HepG2 (cell line): ENCODE results near the gene SIKE1. TPM values are rescaled to one million over a fixed set of nuclear protein-coding genes. Genes with fewer than 3 reads are reported as not detected.
A peak's percentile ranks its signal among the peaks of the same experiment; 100 is the strongest.

Experiments
- ATAC-seq: fragments of 200-7000 bp; cut with Tn5 transposase; 3 replicates; pipeline ENCODE4 v1.9.1; 2020; ENCODE audit warnings: mild to moderate bottlenecking, moderate library complexity
- Bru-seq: library from RNA; stranded (reverse); fragments of 400-500 nt; gene quantifications from one replicate; lab custom pipeline; 2021; lab: Mats Ljungman, UMichigan
- BruChase-seq, 2 experiments: library from RNA; stranded (reverse); fragments of 400-500 nt; gene quantifications; one replicate each; lab custom pipeline; 2021; lab: Mats Ljungman, UMichigan
- BruUV-seq: library from RNA; stranded (reverse); fragments of 400-500 nt; replicated peaks from 2 replicates; lab custom pipeline; 2021; lab: Mats Ljungman, UMichigan
- CTCF ChIA-PET: fragments of 300-600 bp; formaldehyde crosslinking; extraction: SDS; loops from one replicate; lab custom pipeline; 2021; ENCODE audit warnings: low total read pairs, inconsistent platforms, low intra/inter-chr PET ratio; lab: Yijun Ruan, JAX
- POLR2A ChIA-PET: fragments of 350-600 bp; sonication (Branson Sonifier 250); formaldehyde crosslinking; loops from one replicate; lab custom pipeline; 2020; ENCODE audit warnings: antibody characterized with exemption, inconsistent platforms; lab: Yijun Ruan, JAX
- DNase-seq: peaks from one replicate; pipeline ENCODE4 v3.0.0-alpha.2; 2015; ENCODE audit warnings: low spot score
- FAIRE-seq: peaks from 3 replicates; lab custom pipeline; 2011; peaks lifted over from hg19 to GRCh38; lab: Jason Lieb, UNC
- H2AFZ ChIP-seq: one replicate; pipeline ENCODE4 v1.6.1; 2011; ENCODE audit warnings: low read length, inconsistent platforms
- H3K27ac ChIP-seq: fragments of 300-600 bp; 3 replicates; pipeline ENCODE4 v1.8.0; 2011; ENCODE audit warnings: mixed run types, mild to moderate bottlenecking, mixed read lengths, low read length, inconsistent platforms; ENCODE audit not compliant: insufficient read depth; ENCODE audit errors: extremely low read length
- H3K27me3 ChIP-seq, 2 experiments: fragments of 200-600 bp in 1 of 2; 2 replicates in 1 of 2; 3 replicates in 1 of 2; pipeline versions ENCODE4 v1.6.0 to v1.8.0; 2011; ENCODE audit warnings: low read length in 2 of 2, mild to moderate bottlenecking in 2 of 2, moderate library complexity in 2 of 2, inconsistent platforms in 1 of 2; ENCODE audit not compliant: insufficient read depth in 2 of 2, control insufficient read depth in 1 of 2
- H3K36me3 ChIP-seq, 2 experiments: fragments of 200-600 bp in 1 of 2; replicated peaks in 1 of 2; 2 replicates in 1 of 2; 3 replicates in 1 of 2; pipeline versions ENCODE4 v1.5.1 to v1.8.0; 2011; ENCODE audit warnings: low read length in 2 of 2, inconsistent platforms in 1 of 2; ENCODE audit not compliant: insufficient read depth in 2 of 2, control insufficient read depth in 1 of 2
- H3K4me1 ChIP-seq: 2 replicates; pipeline ENCODE4 v1.5.1; 2012; ENCODE audit warnings: low read length, inconsistent platforms; ENCODE audit not compliant: insufficient read depth
- H3K4me2 ChIP-seq: 2 replicates; pipeline ENCODE4 v1.6.0; 2011; ENCODE audit warnings: low read depth, low read length, inconsistent platforms
- H3K4me3 ChIP-seq, 3 experiments: fragments of 200-600 bp in 1 of 3; sonication (generic), shearing (Covaris generic) in 1 of 3; replicated peaks in 1 of 3; 2 replicates each; pipeline ENCODE4 v1.5.1; 2011 to 2016; ENCODE audit warnings: low read length in 3 of 3, inconsistent platforms in 2 of 3, low read depth in 2 of 3, mild to moderate bottlenecking in 2 of 3, control low read depth in 1 of 3, mixed read lengths in 1 of 3; ENCODE audit not compliant: insufficient read depth in 1 of 3
- H3K79me2 ChIP-seq: one replicate; pipeline ENCODE4 v1.6.1; 2011; ENCODE audit warnings: low read length, inconsistent platforms; ENCODE audit not compliant: insufficient read depth
- H3K9ac ChIP-seq: 2 replicates; pipeline ENCODE4 v1.6.0; 2011; ENCODE audit warnings: mild to moderate bottlenecking, low read depth, low read length, inconsistent platforms; ENCODE audit not compliant: insufficient read depth
- H3K9me3 ChIP-seq: 2 replicates; pipeline ENCODE4 v1.5.1; 2012; ENCODE audit warnings: mild to moderate bottlenecking, low read length
- H4K20me1 ChIP-seq: 2 replicates; pipeline ENCODE4 v1.6.0; 2011; ENCODE audit warnings: inconsistent platforms, mild to moderate bottlenecking, low read length, moderate library complexity; ENCODE audit not compliant: insufficient read depth
- HMG20A ChIP-seq: IDR thresholded peaks from 2 replicates; pipeline ENCODE4 v1.6.1; 2016; ENCODE audit warnings: borderline replicate concordance
- MXD4 ChIP-seq: IDR thresholded peaks from 2 replicates; pipeline ENCODE4 v1.6.1; 2016; ENCODE audit warnings: mild to moderate bottlenecking, missing biosample characterization, missing genetic modification reagents
- PTBP1 ChIP-seq: fragments of 200-400 bp; formaldehyde crosslinking; IDR thresholded peaks from 2 replicates; pipeline ENCODE4 v1.6.1; 2018; ENCODE audit warnings: low read length, low read depth; ENCODE audit not compliant: poor library complexity, severe bottlenecking
- SIX4 ChIP-seq: sonication (generic); formaldehyde crosslinking; IDR thresholded peaks from 2 replicates; pipeline ENCODE4 v1.4.0; 2020; ENCODE audit warnings: missing genetic modification reagents
- ZBTB8A ChIP-seq: sonication (generic); formaldehyde crosslinking; IDR thresholded peaks from 2 replicates; pipeline ENCODE4 v1.4.0; 2020; ENCODE audit warnings: mild to moderate bottlenecking, low read depth, missing genetic modification reagents, borderline replicate concordance
- ZNF530 ChIP-seq: sonication (generic); formaldehyde crosslinking; IDR thresholded peaks from 2 replicates; pipeline ENCODE4 v1.5.0; 2020; ENCODE audit warnings: low read depth, mild to moderate bottlenecking, missing genetic modification reagents
- ZNF572 ChIP-seq: sonication (generic); formaldehyde crosslinking; IDR thresholded peaks from 2 replicates; pipeline ENCODE4 v1.5.1; 2020; ENCODE audit warnings: mild to moderate bottlenecking, missing genetic modification reagents
- ZNF780A ChIP-seq: sonication (generic); formaldehyde crosslinking; IDR thresholded peaks from 2 replicates; pipeline ENCODE4 v1.8.0; 2022; ENCODE audit warnings: mild to moderate bottlenecking, missing genetic modification reagents, moderate library complexity
- ZSCAN31 ChIP-seq: sonication (generic); formaldehyde crosslinking; IDR thresholded peaks from 2 replicates; pipeline ENCODE4 v1.5.0; 2020; ENCODE audit warnings: low read depth, mild to moderate bottlenecking, missing genetic modification reagents
- WGBS: methylation state at CpG from one replicate; pipeline ENCODE4 v1.1.6; 2017; ENCODE audit warnings: low lambda C conversion rate; 5-methylcytosine and 5-hydroxymethylcytosine counted together
- in situ Hi-C: cut with HindIII; loops from 2 replicates; pipeline ENCODE4 v1.10.0; 2017; ENCODE audit warnings: low pct_unique_long_range_greater_than_20kb; ENCODE audit not compliant: extremely low pct_ligation_motif_present
- intact Hi-C: fragments of 100-400 bp; cut with micrococcal nuclease; formaldehyde crosslinking; loops from one replicate; pipeline ENCODE4 v1.10.0; 2022; ENCODE audit not compliant: unreplicated experiment
- long read RNA-seq, 2 experiments: library from RNA in 1 of 2; library from polyadenylated mRNA in 1 of 2; stranded (forward) in 1 of 2; unstranded in 1 of 2; transcript quantifications; one replicate each; pipeline ENCODE4 v2.0.0, GENCODE V29; 2019 to 2022
- polyA minus RNA-seq, 3 experiments: library from RNA; depleted of rRNA, polyadenylated mRNA; stranded (reverse); fragments of >200 nt; gene quantifications; 2 replicates each; pipeline ENCODE4 v1.2.3, GENCODE V29; 2011; ENCODE audit warnings: low replicate concordance in 1 of 3
- polyA plus RNA-seq, 8 experiments: library from polyadenylated mRNA; depleted of rRNA in 3 of 8; stranded (reverse) in 7 of 8; unstranded in 1 of 8; fragments of >200 nt; fragmentation: Illumina TruSeq in 4 of 8; extraction: Trizol in 4 of 8; gene quantifications; 2 replicates each; pipeline versions ENCODE4 v1.2.1 to v1.2.3, GENCODE V29; 2011 to 2016; ENCODE audit warnings: low read depth in 4 of 8, missing spikeins in 1 of 8, mixed read lengths in 1 of 8; ENCODE audit not compliant: insufficient read depth in 1 of 8
- total RNA-seq, 5 experiments: library from RNA; depleted of rRNA; stranded (reverse); fragments of >200 nt; fragmentation: Illumina TruSeq; extraction: Trizol; gene quantifications; 2 replicates each; pipeline ENCODE4 v1.2.3, GENCODE V29; 2016; ENCODE audit warnings: low read depth in 1 of 5
- TF ChIP-seq, protein P1 (sequence below), 2 experiments: sonication (generic) in 1 of 2; formaldehyde crosslinking in 1 of 2; IDR thresholded peaks; 2 replicates each; pipeline versions ENCODE4 v1.6.1 to v1.9.0; 2014 to 2022; ENCODE audit warnings: antibody characterized with exemption in 1 of 2, borderline replicate concordance in 1 of 2, inconsistent platforms in 1 of 2, low read depth in 1 of 2, missing genetic modification reagents in 1 of 2

The SIKE1 gene
- total RNA-seq (2016; rRNA removed; fragmentation: Illumina TruSeq; extraction: Trizol) (58.4 and 97.5 TPM in 2 replicates), polyA plus RNA-seq (2011; rRNA removed) (33.5 and 36.5 TPM in 2 replicates), polyA minus RNA-seq (2011; rRNA and poly(A)+ RNA removed; ENCODE audit: low replicate concordance) (32.6 and 42.5 TPM in 2 replicates), Bru-seq, nascent RNA (percentile 90 among the genes with signal in this experiment), BruChase-seq, experiment 1, labeled RNA remaining after a 6-hour chase (percentile 97 among the genes with signal in this experiment), BruChase-seq, experiment 2, labeled RNA remaining after a 2-hour chase (percentile 95 among the genes with signal in this experiment)
- total RNA-seq (2016; cell fraction: cytosol; rRNA removed; fragmentation: Illumina TruSeq; extraction: Trizol; ENCODE audit: low read depth), result 19.0 and 28.0 TPM in 2 replicates
- 53.5 and 88.0 TPM in 2 replicates for total RNA-seq (2016; cell fraction: insoluble cytoplasmic fraction; rRNA removed; fragmentation: Illumina TruSeq; extraction: Trizol)
- total RNA-seq (2016; cell fraction: membrane; rRNA removed; fragmentation: Illumina TruSeq; extraction: Trizol), result 42.0 and 48.0 TPM in 2 replicates
- total RNA-seq (2016; cell fraction: nucleus; rRNA removed; fragmentation: Illumina TruSeq; extraction: Trizol), result 30.4 and 38.9 TPM in 2 replicates
- 28.5 and 33.7 TPM in 2 replicates for polyA plus RNA-seq (2011; cell fraction: cytosol; rRNA removed)
- polyA plus RNA-seq (2011; cell fraction: nucleus; rRNA removed), result 19.4 and 21.6 TPM in 2 replicates
- 33.5 and 38.3 TPM in 2 replicates for polyA plus RNA-seq (2012)
- polyA plus RNA-seq (2016; cell fraction: cytosol; fragmentation: Illumina TruSeq; extraction: Trizol; ENCODE audit: low read depth), result 21.0 and 30.9 TPM in 2 replicates
- polyA plus RNA-seq (2016; cell fraction: insoluble cytoplasmic fraction; fragmentation: Illumina TruSeq; extraction: Trizol; ENCODE audit: low read depth), result 48.0 and 55.9 TPM in 2 replicates
- 16.2 and 22.6 TPM in 2 replicates for polyA plus RNA-seq (2016; cell fraction: membrane; fragmentation: Illumina TruSeq; extraction: Trizol; ENCODE audit: low read depth)
- 30.6 and 34.2 TPM in 2 replicates for polyA plus RNA-seq (2016; cell fraction: nucleus; fragmentation: Illumina TruSeq; extraction: Trizol; ENCODE audit: insufficient read depth, low read depth)
- 32.5 and 34.0 TPM in 2 replicates for polyA minus RNA-seq (2011; cell fraction: cytosol; rRNA and poly(A)+ RNA removed)
- 44.3 and 53.9 TPM in 2 replicates for polyA minus RNA-seq (2011; cell fraction: nucleus; rRNA and poly(A)+ RNA removed)
- long read RNA-seq, experiment 1, full-length matches to known transcripts, result 32 of 35 reads
- long read RNA-seq, experiment 1, partial matches to known transcripts, result 1 of 35 reads
- long read RNA-seq, experiment 1, other reads (novel, unspliced or antisense), result 2 of 35 reads
- long read RNA-seq, experiment 2, full-length matches to known transcripts, result 10 of 31 reads
- long read RNA-seq, experiment 2, partial matches to known transcripts, result 1 of 31 reads
- long read RNA-seq, experiment 2, other reads (novel, unspliced or antisense), result 20 of 31 reads

DNA sequence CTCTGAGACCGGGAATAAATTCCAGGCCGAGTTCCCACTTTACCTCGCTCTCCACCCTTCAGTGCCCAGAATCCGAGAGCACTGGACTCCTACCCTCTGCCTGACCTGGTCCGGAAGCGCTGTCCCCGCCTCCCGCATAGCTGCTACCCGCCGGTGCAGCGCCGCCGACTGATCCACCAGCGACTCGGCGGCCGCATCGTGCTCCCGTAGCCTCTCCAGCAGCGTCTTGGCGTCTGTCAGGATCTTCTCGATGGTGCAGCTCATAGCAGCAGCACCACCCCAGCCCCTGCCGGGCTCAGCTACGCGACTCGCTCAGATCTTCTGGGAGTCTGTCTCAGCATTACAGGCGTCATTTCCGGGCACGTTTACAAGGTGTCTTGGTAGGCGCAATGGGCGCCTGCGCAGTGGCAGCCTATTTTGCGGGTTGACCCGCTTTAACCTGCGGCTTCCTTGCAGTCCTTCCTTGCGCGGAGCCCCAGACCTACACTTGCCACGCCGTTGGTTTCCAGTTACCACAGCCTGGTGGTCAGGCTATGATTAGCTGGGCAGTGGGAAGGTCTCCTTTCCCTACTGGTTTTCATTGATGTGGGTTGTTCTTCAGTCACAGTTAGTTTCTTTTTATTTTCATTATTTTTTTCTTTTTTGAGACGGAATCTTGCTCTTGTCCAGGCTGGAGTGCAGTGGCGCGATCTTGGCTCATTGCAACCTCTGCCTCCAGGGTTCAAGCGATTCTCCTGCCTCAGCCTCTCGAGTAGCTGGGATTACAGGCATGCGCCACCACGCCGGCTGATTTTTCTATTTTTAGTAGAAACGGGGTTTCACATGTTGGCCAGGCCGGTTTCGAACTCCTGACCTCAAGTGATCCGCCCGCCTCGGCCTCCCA, at the start of gene SIKE1:
SIKE1 (minus strand) TSS at position 342 of the 883 bp plus-strand sequence; CDS start at position 264, 78 bp downstream.
- ChIA-PET CTCF (no interaction called here), POLR2A (interaction anchor here (0.6 to 2.3 kb wide), 4 partner anchors 24 to 112 kb away, joined by 3 to 16 read pairs (median 8); partner anchors contain the start of genes CSDE1, DENND2C and NRAS)
- Histone ChIP-seq H3K79me2 (peaks cover 21% of the 10 kb centered on the region), H4K20me1 (no peaks in the 10 kb centered on the region), H2AFZ (peak within 1 kb of the TSS; percentile 79), H3K4me3 (peak within 1 kb of the TSS; percentile 84 to 87 (median 84)), H3K9ac (peak within 1 kb of the TSS; percentile 83), H3K27me3 (no peaks in the 10 kb centered on the region; a peak in 1 of 5 replicates), H3K4me2 (peak within 1 kb of the TSS; percentile 85), H3K9me3 (no peaks in the 10 kb centered on the region), H3K36me3 (peaks cover 4 to 18% of the 10 kb centered on the region in 2 experiments; a peak in 4 of 5 replicates), H3K27ac (peak within 1 kb of the TSS; percentile 87), H3K4me1 (peaks cover 16% of the 10 kb centered on the region)
- intact Hi-C loops, result loop anchor here (10.0 kb wide), 1 partner anchor 254 kb away; no protein-coding TSS in a partner anchor
- WGBS, result 37% methylated on average over 32 of the region's 53 CpGs
- FAIRE-seq, result peak; percentile 80
- BruUV-seq, result TSS peak; percentile 95
- DNase-seq, result peak; percentile 85
- in situ Hi-C loops, result no loop called here
- peak; percentile 98 for ATAC-seq
- TF ChIP-seq ZNF780A (CRISPR knock-in tag) (no peak), ZBTB8A (CRISPR knock-in tag) (no peak), ZNF530 (no peak), ZNF572 (CRISPR knock-in tag) (peak; percentile 47; the same call in 1 of the 2 replicates), ZSCAN31 (CRISPR knock-in tag) (peak; percentile 74), SIX4 (CRISPR knock-in tag) (0 out of 2 replicates have a peak, but pooled peaks have one; percentile 29), PTBP1 (no peak), MXD4 (CRISPR knock-in tag) (peak; percentile 60; the same call in 1 of the 2 replicates), HMG20A (CRISPR knock-in tag) (no peak)
- TF ChIP-seq, protein P1, sequence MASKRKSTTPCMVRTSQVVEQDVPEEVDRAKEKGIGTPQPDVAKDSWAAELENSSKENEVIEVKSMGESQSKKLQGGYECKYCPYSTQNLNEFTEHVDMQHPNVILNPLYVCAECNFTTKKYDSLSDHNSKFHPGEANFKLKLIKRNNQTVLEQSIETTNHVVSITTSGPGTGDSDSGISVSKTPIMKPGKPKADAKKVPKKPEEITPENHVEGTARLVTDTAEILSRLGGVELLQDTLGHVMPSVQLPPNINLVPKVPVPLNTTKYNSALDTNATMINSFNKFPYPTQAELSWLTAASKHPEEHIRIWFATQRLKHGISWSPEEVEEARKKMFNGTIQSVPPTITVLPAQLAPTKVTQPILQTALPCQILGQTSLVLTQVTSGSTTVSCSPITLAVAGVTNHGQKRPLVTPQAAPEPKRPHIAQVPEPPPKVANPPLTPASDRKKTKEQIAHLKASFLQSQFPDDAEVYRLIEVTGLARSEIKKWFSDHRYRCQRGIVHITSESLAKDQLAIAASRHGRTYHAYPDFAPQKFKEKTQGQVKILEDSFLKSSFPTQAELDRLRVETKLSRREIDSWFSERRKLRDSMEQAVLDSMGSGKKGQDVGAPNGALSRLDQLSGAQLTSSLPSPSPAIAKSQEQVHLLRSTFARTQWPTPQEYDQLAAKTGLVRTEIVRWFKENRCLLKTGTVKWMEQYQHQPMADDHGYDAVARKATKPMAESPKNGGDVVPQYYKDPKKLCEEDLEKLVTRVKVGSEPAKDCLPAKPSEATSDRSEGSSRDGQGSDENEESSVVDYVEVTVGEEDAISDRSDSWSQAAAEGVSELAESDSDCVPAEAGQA (IDR thresholded peaks at IDR 0.05; ENCODE audit: low read depth), result no peak
- TF ChIP-seq, protein P1 (CRISPR knock-in tag; IDR thresholded peaks at IDR 0.05; ENCODE audit: borderline replicate concordance), result no peak
